HepG2 (cell line): ENCODE measurements around the gene NRSN2. TPM values are rescaled to one million over a fixed set of nuclear protein-coding genes. Genes with fewer than 3 reads are reported as not detected.

Source experiments
- HOXD1 ChIP-seq: sonication (generic); formaldehyde crosslinking; IDR thresholded peaks from 2 replicates; pipeline ENCODE4 v1.5.0; 2020; ENCODE audit warnings: missing genetic modification reagents
- IRF2 ChIP-seq: IDR thresholded peaks from 2 replicates; pipeline ENCODE4 v1.6.1; 2018; ENCODE audit warnings: missing genetic modification reagents, missing compliant biosample characterization
- JUNB ChIP-seq: sonication (generic); formaldehyde crosslinking; IDR thresholded peaks from 2 replicates; pipeline ENCODE4 v1.8.0; 2022; ENCODE audit warnings: missing genetic modification reagents, mild to moderate bottlenecking, borderline replicate concordance
- NFIC ChIP-seq: IDR thresholded peaks from 2 replicates; pipeline ENCODE4 v1.6.1; 2012; ENCODE audit warnings: mild to moderate bottlenecking, low read length, inconsistent platforms
- NR2F1 ChIP-seq, 2 experiments: fragments of 450-650 bp in 1 of 2; formaldehyde crosslinking in 1 of 2; IDR thresholded peaks; 2 replicates each; pipeline versions ENCODE4 v1.5.0 to v1.6.1; 2016 to 2020; ENCODE audit warnings: mild to moderate bottlenecking in 1 of 2, missing compliant biosample characterization in 1 of 2, missing genetic modification reagents in 1 of 2, moderate library complexity in 1 of 2
- NRL ChIP-seq: sonication (generic); formaldehyde crosslinking; IDR thresholded peaks from 2 replicates; pipeline ENCODE4 v1.5.0; 2020; ENCODE audit warnings: missing genetic modification reagents, mild to moderate bottlenecking, moderate library complexity, borderline replicate concordance
- TBX2 ChIP-seq: sonication (generic); formaldehyde crosslinking; IDR thresholded peaks from 2 replicates; pipeline ENCODE4 v1.5.0; 2020; ENCODE audit warnings: missing genetic modification reagents, mild to moderate bottlenecking, borderline replicate concordance
- TOPORS ChIP-seq: sonication (generic); formaldehyde crosslinking; IDR thresholded peaks from 2 replicates; pipeline ENCODE4 v1.8.0; 2023; ENCODE audit warnings: mild to moderate bottlenecking, missing genetic modification reagents
- U2AF2 ChIP-seq: fragments of 200-400 bp; formaldehyde crosslinking; IDR thresholded peaks from 2 replicates; pipeline ENCODE4 v1.6.1; 2017; ENCODE audit warnings: low read depth, mild to moderate bottlenecking, low read length
- ZBTB21 ChIP-seq: sonication (generic); formaldehyde crosslinking; IDR thresholded peaks from 2 replicates; pipeline ENCODE4 v1.4.0; 2020; ENCODE audit warnings: missing genetic modification reagents
- ZNF232 ChIP-seq: sonication (generic); formaldehyde crosslinking; IDR thresholded peaks from 2 replicates; pipeline ENCODE4 v1.4.0; 2020; ENCODE audit warnings: missing genetic modification reagents, borderline replicate concordance
- ZNF256 ChIP-seq: sonication (generic); formaldehyde crosslinking; conservative IDR thresholded peaks from 2 replicates; pipeline ENCODE4 v1.4.0; 2020; ENCODE audit warnings: missing genetic modification reagents
- ZNF501 ChIP-seq: sonication (generic); formaldehyde crosslinking; IDR thresholded peaks from 2 replicates; pipeline ENCODE4 v1.5.1; 2020; ENCODE audit warnings: mild to moderate bottlenecking, moderate library complexity, missing genetic modification reagents
- ZNF547 ChIP-seq: sonication (generic); formaldehyde crosslinking; IDR thresholded peaks from 2 replicates; pipeline ENCODE4 v1.5.1; 2020; ENCODE audit warnings: mild to moderate bottlenecking, missing genetic modification reagents
- ZSCAN31 ChIP-seq: sonication (generic); formaldehyde crosslinking; IDR thresholded peaks from 2 replicates; pipeline ENCODE4 v1.5.0; 2020; ENCODE audit warnings: low read depth, mild to moderate bottlenecking, missing genetic modification reagents
- ZZZ3 ChIP-seq: sonication (generic); formaldehyde crosslinking; IDR thresholded peaks from 2 replicates; pipeline ENCODE4 v1.4.0; 2020; ENCODE audit warnings: missing genetic modification reagents, mild to moderate bottlenecking, borderline replicate concordance
- polyA plus RNA-seq, 8 experiments: library from polyadenylated mRNA; depleted of rRNA in 3 of 8; stranded (reverse) in 7 of 8; unstranded in 1 of 8; fragments of >200 nt; fragmentation: Illumina TruSeq in 4 of 8; extraction: Trizol in 4 of 8; gene quantifications; 2 replicates each; pipeline versions ENCODE4 v1.2.1 to v1.2.3, GENCODE V29; 2011 to 2016; ENCODE audit warnings: low read depth in 4 of 8, missing spikeins in 1 of 8, mixed read lengths in 1 of 8; ENCODE audit not compliant: insufficient read depth in 1 of 8
- total RNA-seq, 5 experiments: library from RNA; depleted of rRNA; stranded (reverse); fragments of >200 nt; fragmentation: Illumina TruSeq; extraction: Trizol; gene quantifications; 2 replicates each; pipeline ENCODE4 v1.2.3, GENCODE V29; 2016; ENCODE audit warnings: low read depth in 1 of 5
- TF ChIP-seq, protein P1 (sequence below): sonication (generic); formaldehyde crosslinking; IDR thresholded peaks from 2 replicates; pipeline ENCODE4 v1.5.1; 2020; ENCODE audit warnings: mild to moderate bottlenecking, missing genetic modification reagents
- TF ChIP-seq, protein P2 (sequence below): IDR thresholded peaks from 2 replicates; pipeline ENCODE4 v1.6.1; 2016; ENCODE audit warnings: mild to moderate bottlenecking
- TF ChIP-seq, protein P3 (sequence below): sonication (generic); formaldehyde crosslinking; IDR thresholded peaks from 2 replicates; pipeline ENCODE4 v1.5.0; 2020; ENCODE audit warnings: missing genetic modification reagents
- TF ChIP-seq, protein P4 (sequence below): sonication (generic); formaldehyde crosslinking; IDR thresholded peaks from 2 replicates; pipeline ENCODE4 v1.8.1; 2023; ENCODE audit warnings: mild to moderate bottlenecking, missing genetic modification reagents, borderline replicate concordance
- TF ChIP-seq, protein P5 (sequence below): sonication (generic); formaldehyde crosslinking; IDR thresholded peaks from 2 replicates; pipeline ENCODE4 v1.5.0; 2020; ENCODE audit warnings: missing genetic modification reagents
- TF ChIP-seq, protein P6 (sequence below): sonication (generic); formaldehyde crosslinking; IDR thresholded peaks from 2 replicates; pipeline ENCODE4 v1.8.1; 2023; ENCODE audit warnings: missing genetic modification reagents, inconsistent platforms, borderline replicate concordance

Gene NRSN2
- total and polyA plus RNA-seq, 2 of the 13 experiments (the other 11 are each of a cell fraction or from before 2014, with no cell fraction given) = 32.3 to 49.4 TPM

DNA sequence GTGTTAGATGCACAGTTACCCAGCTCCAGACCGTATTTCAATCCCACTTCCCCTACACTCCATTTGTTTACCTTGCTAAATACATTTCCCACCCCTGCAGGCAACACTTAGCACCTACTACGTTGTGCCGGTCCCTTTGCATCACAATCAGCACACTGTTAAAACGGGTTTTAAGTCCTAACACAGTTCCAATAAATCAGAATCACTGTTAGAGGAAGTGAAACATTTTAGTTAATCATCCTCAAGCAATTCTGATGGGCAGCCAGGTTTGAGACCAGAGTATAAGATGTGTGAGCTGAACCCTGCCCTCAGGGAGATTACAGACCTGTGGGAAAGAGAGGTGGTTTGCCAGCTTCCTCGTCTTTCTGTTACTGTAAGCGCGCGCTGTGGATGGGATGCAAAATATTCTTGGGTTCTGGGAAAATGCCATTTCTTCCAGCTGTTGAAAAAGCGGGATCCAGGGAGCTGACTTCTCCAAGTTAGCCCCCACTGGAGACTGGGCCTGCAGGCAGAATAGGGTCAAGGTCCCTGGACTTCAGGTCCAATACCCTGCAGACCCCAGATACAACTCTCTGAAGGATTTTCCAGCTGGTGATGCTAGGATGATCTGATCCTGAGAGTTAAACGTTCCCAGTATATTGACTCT, 46.4 kb upstream of the NRSN2 start (continued):
- TF ChIP-seq, protein P1, sequence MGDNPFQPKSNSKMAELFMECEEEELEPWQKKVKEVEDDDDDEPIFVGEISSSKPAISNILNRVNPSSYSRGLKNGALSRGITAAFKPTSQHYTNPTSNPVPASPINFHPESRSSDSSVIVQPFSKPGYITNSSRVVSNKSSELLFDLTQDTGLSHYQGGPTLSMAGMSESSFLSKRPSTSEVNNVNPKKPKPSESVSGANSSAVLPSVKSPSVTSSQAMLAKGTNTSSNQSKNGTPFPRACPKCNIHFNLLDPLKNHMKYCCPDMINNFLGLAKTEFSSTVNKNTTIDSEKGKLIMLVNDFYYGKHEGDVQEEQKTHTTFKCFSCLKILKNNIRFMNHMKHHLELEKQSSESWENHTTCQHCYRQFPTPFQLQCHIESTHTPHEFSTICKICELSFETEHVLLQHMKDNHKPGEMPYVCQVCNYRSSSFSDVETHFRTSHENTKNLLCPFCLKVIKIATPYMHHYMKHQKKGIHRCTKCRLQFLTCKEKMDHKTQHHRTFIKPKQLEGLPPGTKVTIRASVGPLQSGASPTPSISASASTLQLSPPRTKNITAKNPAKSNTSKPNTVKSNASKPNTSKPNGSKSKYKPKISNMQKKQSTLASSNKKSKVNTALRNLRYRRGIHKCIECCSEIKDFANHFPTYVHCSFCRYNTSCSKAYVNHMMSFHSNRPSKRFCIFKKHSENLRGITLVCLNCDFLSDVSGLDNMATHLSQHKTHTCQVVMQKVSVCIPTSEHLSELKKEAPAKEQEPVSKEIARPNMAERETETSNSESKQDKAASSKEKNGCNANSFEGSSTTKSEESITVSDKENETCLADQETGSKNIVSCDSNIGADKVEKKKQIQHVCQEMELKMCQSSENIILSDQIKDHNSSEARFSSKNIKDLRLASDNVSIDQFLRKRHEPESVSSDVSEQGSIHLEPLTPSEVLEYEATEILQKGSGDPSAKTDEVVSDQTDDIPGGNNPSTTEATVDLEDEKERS = peak; percentile 62; the same call in 1 of the 2 replicates
- TF ChIP-seq NR2F1 (CRISPR knock-in tag; IDR thresholded peaks at IDR 0.05) (no peak), JUNB (CRISPR knock-in tag) (no peak), HOXD1 (0 out of 2 replicates have a peak, but pooled peaks have one; percentile 13), IRF2 (CRISPR knock-in tag) (peak; percentile 15; the same call in 1 of the 2 replicates), NFIC (no peak), U2AF2 (no peak), ZBTB21 (no peak), TOPORS (CRISPR knock-in tag) (no peak), ZNF256 (CRISPR knock-in tag) (no peak), ZNF501 (CRISPR knock-in tag) (no peak; the same call in 1 of the 2 replicates), ZZZ3 (CRISPR knock-in tag) (no peak), ZNF547 (CRISPR knock-in tag) (0 out of 2 replicates have a peak, but pooled peaks have one; percentile 39), ZSCAN31 (CRISPR knock-in tag) (peak; percentile 20; the same call in 1 of the 2 replicates), NRL (no peak), TBX2 (CRISPR knock-in tag) (peak; percentile 13; the same call in 1 of the 2 replicates), ZNF232 (no peak)
- TF ChIP-seq, protein P2, sequence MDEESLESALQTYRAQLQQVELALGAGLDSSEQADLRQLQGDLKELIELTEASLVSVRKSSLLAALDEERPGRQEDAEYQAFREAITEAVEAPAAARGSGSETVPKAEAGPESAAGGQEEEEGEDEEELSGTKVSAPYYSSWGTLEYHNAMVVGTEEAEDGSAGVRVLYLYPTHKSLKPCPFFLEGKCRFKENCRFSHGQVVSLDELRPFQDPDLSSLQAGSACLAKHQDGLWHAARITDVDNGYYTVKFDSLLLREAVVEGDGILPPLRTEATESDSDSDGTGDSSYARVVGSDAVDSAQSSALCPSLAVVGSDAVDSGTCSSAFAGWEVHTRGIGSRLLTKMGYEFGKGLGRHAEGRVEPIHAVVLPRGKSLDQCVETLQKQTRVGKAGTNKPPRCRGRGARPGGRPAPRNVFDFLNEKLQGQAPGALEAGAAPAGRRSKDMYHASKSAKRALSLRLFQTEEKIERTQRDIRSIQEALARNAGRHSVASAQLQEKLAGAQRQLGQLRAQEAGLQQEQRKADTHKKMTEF = peak; percentile 16; the same call in 1 of the 2 replicates
- TF ChIP-seq, protein P3, sequence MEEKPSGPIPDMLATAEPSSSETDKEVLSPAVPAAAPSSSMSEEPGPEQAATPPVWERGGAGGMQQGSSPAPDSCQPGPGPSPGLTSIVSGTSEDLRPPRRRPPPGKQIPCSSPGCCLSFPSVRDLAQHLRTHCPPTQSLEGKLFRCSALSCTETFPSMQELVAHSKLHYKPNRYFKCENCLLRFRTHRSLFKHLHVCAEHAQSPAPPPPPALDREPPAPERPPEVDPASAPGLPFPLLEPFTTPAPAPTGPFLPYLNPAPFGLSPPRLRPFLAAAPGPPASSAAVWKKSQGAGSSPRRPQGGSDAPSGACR (CRISPR knock-in tag) = no peak
- TF ChIP-seq, protein P4, sequence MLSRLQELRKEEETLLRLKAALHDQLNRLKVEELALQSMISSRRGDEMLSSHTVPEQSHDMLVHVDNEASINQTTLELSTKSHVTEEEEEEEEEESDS (CRISPR knock-in tag) = 0 out of 2 replicates have a peak, but pooled peaks have one; percentile 28
- TF ChIP-seq, protein P5, sequence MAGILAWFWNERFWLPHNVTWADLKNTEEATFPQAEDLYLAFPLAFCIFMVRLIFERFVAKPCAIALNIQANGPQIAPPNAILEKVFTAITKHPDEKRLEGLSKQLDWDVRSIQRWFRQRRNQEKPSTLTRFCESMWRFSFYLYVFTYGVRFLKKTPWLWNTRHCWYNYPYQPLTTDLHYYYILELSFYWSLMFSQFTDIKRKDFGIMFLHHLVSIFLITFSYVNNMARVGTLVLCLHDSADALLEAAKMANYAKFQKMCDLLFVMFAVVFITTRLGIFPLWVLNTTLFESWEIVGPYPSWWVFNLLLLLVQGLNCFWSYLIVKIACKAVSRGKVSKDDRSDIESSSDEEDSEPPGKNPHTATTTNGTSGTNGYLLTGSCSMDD (CRISPR knock-in tag) = no peak
- TF ChIP-seq, protein P6, sequence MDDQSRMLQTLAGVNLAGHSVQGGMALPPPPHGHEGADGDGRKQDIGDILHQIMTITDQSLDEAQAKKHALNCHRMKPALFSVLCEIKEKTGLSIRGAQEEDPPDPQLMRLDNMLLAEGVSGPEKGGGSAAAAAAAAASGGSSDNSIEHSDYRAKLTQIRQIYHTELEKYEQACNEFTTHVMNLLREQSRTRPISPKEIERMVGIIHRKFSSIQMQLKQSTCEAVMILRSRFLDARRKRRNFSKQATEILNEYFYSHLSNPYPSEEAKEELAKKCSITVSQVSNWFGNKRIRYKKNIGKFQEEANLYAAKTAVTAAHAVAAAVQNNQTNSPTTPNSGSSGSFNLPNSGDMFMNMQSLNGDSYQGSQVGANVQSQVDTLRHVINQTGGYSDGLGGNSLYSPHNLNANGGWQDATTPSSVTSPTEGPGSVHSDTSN (CRISPR knock-in tag) = no peak
